HG02943 (cell line): ENCODE measurements around the gene HACD1.
"Not testable (repeated sequence)": the region's sequence is repeated elsewhere in the genome, so short reads cannot be mapped to it uniquely, and the experiment has no call there.

Source experiments
- ATAC-seq: cut with Tn5 transposase; IDR thresholded peaks from one replicate; pipeline ENCODE4 v1.9.1; 2021; ENCODE audit warnings: mild to moderate bottlenecking, low read depth, moderate library complexity; ENCODE audit not compliant: unreplicated experiment

Gene HACD1

DNA sequence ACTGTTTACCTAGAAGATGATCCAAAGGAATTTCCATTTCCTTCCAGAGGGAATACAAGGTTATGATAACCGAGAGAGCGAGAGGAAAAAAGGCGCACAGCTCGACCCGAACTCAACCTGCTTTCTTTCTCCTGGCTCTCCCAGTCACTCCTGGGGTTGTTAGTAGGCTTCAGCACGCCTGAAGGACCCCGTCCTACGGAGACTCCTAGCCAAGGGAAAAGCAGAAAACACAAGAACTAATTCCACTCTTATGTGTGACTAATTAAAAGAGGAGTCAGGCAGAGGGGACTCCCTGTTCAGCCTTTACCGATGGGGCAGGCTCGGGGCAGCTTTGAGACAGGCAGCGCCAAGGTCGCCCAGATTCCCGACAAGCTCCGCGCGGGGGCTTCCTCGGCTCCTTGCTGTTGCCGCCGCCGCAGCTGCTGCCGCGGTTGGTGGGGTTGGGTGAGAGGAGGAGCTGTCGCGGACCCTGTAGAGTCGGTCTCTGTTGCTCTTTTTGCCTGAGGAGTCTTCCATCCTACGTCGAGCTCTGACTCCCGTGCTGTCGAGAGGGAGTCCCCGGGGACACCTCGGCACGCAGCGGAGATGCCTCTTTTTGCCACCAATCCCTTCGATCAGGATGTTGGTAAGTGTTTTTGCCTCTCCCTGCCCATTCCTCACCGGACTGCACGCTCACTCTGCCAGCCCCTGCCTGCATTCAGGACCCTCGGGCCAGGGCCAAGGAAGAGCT lies 26.7 kb upstream of the HACD1 start, which contains the start of gene STAM:
Gene STAM (plus strand): TSS at position 397 of the 730 bp plus-strand sequence. CDS start 189 bp downstream, at position 586.
- peak; percentile 93 for ATAC-seq

DNA sequence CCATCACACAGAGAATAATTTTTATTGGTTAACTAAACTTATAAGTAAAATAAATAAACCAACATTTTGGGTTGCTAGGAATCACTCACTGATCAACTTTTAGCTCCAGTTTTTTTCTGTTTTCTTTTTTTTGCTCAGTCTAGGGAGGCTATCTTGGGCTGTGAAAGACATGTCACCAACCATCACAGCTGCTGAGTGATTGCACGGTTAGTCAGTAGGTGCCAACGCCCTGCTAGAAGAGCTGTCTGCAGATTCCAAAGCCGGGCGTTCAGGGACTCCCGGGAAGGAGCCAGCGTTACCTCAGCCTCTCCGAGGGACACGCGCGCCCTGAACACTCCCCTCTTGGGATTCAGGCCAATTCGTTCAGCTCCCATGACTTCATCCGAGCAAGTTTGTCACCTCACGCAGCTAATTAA lies 26.2 kb upstream of the HACD1 start:
- peak; percentile 31 for ATAC-seq

DNA sequence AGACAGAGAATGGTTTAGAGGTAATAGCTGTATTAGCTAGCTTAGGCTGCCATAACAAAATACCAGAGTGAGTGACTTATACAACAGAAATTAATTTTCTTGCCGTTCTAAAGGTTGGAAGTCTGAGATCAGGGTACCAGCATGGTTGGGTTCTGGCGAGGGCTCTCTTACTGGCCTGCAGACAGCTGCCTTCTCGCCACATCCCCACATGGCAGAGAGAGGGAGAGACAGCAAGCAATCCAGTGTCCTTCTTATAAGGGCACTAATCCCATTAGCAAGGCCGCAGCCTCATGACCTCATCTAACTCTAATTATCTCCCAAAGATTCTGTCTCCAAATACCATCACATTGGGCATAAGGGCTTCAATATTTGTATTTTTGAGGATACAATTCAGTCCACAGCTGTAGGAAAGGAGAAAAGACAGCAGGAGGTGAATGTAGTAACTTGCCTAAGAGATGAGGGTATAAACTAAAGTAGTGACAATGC lies 23.2 kb upstream of the HACD1 start:
- no peak for ATAC-seq

DNA sequence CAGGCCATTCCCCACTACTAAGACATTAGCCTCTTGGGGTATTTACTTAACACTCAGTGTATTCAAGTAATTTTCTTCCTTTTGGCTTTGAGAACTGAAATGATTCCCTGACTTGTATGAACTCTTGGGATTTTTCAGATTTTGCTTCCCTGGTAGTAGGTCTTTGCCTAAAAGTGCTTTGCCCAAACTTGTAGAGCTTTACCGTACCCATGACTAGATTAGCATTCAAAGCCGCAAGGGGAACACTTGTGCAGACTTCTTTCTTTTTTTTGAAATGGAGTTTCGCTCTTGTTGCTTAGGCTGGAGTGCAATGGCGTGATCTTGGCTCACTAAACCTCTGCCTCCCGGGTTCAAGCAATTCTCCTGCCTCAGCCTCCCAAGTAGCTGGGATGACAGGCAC lies 20.7 kb upstream of the HACD1 start:
- ATAC-seq, result no peak

DNA sequence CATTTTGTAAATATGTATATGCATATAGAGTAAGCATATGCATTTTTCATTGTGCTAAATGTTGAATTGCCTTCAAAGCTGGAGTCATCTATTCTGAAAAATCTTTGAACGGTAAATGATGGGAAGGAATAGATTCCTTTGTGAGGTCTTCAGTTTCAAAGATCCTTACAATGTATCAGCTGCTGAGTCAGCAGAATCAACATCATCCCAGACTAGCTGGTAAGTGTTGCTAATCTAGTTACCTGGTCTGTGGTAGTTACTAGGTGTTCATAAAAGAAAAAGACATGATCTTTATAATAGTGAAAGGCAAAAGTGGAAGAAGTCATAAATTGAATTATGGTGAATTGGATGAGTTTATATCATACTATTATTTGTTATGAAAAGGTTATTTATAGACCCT lies 16.2 kb upstream of the HACD1 start:
- no peak for ATAC-seq

DNA sequence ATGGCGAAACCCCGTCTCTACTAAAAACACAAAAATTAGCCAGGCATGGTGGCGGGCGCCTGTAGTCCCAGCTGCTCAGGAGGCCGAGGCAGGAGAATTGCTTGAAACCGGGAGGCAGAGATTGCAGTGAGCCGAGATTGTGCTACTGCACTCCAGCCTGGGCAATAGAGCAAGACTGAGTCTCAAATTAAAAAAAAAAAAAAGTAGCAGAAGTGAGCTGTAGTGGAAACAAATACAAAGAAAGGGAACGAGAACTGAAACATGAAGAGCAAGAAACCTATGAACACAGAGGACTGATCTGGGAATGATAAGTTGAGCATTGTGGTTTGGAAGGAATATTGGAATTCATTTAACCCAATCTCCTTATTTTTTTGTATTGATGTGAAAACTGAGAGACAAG lies 15.4 kb upstream of the HACD1 start:
- ATAC-seq, result not testable (repeated sequence)

DNA sequence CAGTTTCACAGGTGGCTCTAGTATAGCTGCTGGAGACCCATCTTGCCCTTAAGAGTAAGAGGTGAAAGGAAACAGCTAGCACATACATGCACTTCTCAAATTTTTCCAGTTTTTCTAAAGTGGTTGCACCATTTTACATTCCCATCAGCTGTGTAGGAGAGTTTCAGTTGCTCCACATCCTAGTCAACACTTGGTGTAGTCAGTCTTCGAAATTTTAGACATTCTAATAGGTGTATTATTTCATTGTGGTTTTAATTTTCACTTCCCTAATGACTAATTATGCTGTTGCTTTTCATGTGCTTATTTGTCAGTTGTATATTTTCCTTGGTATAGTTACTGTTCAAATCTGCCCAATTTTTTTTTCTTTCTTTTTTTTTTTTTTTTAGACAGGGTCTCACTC lies 9.5 kb upstream of the HACD1 start:
- no peak for ATAC-seq

DNA sequence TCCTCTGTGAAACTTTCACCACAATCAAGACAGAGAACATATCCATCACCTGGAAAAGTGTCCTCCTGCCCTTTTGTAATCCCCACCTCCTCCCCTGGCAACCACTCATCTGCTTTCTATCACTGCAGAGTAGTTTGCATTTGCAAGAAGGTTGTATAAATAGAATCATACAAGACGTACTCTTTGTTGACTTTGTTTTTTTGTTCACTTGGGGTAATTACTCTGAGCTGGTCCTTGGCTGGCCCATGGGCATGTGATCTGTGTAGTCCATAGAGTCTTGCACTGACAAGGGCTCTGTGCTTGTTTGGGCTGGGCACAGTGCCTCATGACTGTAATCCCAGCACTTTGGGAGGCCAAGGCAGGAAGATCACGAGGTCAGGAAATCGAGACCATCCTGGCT lies 7.8 kb upstream of the HACD1 start:
- no peak for ATAC-seq

DNA sequence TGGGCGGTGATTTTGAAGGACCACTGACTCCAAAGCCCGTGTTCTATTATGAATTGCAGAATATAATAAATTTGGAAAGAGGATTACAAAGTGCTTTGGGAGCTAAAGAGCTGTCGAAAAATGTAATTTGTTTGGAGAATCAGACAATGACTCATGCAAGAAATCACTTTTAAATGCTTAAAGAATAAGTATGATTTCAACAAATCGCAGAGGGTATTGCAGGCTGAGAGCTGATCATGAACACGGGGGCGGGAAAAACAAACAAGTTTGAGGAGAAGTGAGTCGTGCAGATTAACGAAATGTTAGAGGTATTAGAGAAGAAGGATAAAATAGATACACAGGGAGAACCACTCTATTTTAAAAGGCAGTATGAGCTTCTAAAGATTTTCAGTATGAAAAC lies 4.9 kb upstream of the HACD1 start:
- no peak for ATAC-seq

DNA sequence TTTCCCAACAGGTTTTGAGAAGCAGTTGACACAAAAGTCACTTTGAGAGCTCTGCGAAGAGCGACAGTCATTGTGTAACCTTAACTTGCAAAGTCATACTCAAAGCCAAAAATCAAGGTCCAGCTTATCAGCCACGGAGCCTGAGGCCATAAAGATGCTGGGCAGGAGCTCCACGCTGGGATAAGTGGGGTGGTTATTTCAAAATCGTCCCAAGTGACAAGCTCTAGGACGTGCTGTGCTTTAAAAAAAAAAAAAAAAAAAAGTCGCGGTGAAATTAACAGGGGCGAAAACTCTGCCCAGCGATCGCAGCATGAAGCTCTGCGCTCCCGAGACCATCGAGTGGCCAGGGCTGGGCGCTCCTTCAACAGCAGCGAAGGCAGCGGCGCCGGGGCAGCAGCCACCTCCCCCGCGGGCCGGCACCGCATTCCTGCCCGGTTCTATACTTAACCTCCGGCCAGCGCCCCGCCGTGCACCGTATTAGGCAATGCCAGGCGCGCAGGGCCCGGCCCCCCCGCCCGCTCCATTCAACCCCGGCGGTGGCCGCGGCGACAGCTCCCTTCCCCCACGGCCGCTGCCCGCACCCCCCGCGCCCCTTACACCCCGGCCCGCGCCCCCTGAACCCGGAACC lies 657 bp downstream of the HACD1 start:
- ATAC-seq, result peak; percentile 52

DNA sequence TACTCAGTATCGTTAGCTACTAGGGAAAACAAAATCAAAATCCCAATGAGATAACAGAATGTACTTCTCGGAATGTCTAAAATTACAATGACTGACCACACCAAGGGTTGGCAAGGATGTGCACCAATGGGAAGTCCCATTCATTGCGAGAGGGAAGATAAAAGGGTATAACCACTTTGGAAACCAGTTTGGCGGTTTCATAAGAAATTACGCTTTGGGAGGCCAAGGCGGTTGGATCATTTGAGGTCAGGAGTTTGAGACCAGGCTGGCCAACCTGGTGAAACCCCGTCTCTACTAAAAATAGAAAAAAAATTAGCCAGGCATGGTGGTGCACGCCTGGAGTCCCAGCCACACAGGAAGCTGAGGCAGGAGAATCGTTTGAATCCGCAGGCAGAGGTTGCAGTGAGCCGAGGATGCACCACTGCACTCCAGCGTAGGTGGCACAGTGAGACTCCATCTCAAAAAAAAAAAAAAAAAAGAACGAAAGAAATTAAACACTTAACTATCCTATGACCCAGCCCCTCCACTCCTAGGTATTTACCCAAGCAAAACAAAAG lies 7.6 kb downstream of the HACD1 start:
- ATAC-seq, result no peak

DNA sequence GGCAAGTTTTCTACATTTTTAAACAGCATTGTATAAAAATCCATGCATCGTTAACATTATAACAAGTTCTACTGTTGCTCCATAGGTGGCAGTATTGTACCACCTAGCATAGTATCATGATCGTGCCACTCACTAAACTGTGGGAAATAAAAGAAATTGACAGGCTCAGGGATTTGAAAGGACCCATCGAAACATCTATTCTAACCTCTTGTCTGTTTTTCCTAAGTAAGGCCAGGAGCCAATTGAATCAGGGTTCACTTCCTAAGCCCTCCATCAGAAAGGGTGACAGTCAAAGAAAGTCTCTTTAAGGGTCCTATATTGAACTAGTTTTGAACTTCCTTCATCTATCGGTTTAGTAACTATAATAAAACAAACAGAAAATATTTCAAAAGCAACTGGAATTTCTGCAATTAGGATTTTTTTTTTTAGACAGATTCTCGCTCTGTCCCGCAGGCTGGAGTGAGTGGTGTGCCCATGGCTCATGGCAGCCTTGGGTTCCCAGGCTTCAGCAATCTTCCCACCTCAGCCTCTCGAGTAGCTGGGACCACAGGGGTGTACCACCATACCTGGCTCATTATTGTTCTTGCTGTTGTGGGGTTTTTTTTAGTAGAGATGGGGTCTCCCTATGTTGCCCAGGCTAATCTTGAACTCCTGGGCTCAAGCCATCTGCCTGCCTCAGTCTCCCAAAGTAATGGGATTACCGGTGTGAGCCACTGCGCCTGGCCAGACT lies 9.4 kb downstream of the HACD1 start:
- peak; percentile 85 for ATAC-seq

DNA sequence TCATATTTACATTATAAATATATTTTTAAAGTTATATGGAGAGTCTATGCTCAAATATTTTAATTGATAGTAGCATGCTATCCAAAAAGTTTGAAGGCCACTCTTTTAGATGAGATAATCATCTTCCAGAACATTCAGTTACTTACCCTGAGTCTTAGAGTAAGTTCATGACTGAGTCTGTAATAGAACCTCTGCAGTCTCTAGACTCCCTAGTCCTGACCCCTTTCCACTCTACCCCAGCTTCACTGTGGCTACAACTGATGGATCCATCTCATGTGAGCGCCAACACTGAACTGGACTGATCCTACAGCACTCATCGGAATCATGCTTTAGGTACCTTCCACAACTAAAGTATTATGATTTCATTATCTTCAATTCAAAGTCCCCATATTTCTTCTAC lies 10.1 kb downstream of the HACD1 start:
- no peak for ATAC-seq

DNA sequence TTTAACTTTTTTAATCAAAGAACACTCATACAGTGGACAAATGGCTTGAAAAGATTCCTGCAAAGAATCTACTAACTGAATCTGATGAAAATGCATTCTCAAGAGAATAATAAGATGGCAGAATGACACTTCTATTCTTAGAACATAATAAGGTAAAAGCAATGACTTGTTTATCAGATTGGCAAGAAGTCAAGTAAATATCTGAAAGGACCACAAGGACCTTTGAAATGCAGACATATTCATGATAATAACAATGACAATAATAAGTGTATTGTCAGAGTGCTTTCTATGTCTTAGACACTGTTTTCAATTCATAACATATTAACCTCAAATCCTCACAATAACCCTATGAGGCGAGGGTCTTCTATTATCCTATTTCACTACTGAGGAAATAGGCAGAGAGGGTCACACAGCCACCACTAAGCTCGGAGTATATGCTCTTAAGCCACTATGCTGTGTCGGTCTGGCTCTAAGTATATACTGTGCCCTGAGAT lies 10.6 kb downstream of the HACD1 start:
- ATAC-seq, result no peak

DNA sequence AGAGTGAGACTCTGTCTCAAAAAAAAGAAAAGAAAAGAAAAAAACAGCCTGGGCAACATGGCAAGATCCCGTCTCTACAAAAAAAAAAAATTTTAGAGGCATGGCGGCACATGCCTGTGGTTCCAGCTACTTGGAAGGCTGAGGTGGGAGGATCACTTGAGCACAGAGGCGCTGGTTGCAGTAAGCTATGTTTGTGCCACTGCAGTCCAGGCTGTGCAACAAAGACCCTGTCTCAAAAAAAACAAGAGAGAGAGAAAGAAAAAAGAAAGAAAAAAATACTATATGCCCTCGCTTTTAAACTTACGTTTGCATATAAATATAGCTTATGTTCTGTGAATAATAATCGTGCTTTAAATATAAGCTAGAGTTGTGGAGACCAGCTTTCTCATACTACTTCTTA lies 11.2 kb downstream of the HACD1 start:
- ATAC-seq, result no peak

DNA sequence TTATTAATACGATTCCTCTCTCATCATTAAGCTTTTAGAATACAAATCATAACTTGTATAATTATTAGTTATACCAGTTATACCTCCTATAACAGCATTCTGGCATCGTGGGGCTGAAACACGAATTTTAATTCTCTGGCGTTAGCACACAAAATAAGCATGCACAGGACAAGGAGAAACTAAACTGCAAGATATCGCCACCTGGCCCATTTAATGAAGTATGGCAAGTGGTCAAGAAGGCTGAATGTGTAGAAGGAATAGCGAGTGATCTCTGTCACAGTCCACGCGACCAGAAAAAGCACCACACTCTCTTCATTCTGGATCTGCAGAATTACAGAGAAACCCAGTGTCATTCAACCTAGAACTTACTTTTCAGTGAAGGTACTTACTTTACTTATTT lies 18.1 kb downstream of the HACD1 start:
- ATAC-seq, result no peak

DNA sequence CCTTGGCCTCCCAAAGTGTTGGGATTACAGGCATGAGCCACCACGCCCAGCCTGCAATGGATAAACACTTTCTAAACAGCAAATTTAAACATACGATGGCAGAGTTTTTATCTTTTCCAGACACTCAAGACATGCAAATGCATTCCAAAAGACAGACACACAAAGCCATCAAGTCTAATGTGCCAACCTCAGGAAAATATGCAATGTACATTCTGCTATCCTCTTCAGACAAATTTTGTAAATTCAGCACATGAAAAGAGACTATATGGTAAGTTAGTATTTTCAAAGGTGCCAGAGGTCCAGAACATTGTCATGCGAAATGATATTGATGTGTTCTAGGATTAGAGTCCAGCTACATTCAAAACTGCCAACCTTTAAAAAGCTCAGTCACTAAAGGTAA lies 19.8 kb downstream of the HACD1 start:
- no peak for ATAC-seq

DNA sequence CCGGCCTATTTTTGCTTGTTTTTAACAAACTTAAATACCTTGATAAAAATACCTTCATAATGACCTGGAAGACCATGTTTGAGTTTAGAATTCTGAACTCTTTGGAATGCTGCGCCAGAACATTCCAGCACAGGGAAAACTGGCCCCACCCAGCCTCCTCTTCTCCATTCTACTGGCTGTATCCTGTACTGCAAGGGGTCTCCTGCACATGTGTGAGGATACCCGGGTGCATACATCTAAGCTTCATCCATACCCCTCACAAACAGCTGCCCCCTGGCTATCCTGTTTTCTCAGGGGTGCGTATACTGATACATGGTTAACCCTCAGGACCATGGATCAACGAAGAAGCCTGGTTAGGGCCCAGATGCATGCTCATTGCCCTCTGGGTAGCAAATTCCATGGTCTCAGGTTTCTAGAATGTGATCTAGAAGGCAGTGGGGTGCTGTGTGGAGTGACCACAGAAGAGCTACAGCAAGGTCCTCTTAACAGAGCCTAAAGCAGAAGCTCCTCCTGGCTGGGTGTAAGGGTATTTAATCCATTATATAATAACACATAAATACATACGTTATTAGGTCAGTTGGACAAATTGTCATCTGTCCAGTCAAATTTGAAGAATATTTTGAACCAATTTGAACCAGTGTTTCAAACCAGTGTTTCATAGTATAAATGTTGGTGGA lies 26.1 kb downstream of the HACD1 start:
- ATAC-seq, result no peak

DNA sequence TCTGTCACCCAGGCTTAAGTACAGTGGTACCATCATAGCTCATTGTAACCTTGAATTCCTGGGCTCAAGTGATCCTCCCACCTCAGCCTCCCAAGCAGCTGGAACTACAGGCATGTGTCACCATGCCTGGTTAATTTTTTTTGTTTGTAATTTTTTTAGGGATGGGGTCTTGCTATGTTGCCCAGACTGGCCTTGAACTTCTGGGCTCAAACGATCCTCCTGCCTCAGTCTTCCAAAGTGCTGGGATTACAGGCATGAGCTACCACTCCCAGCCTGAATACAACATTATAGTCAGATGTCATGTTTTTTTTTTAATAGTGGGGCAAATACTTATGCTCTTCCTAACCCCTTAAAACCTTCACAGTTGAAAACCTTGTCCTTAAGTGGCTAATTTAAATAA lies 27.9 kb downstream of the HACD1 start:
- not testable (repeated sequence) for ATAC-seq

DNA sequence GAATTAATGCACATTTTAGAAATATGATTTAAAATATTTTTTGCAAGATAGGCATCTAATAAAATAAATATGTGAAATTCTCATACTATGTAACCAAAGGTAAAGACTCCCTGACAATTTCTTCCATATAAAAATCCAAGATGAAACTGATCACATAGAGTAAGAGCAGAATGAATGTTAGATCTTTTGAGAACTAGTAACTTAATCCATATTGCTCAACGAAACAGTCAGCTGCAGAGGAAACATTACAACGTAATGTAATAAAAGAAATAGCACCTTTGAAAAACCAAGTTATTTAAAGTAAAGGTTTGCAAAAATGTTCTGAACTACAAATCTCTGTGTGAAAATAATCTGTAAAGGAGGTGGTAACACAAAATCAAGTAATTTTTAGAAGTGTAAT lies 28.8 kb downstream of the HACD1 start:
- no peak for ATAC-seq
